ENCODE measurements around the gene ENTHD1. TPM values are rescaled to one million over a fixed set of nuclear protein-coding genes. Genes with fewer than 3 reads are reported as not detected.

ENTHD1 gene
- total RNA-seq, 3 donors from 2014 or later (not counting 1 experiment from before 2014, with no cell fraction given): not detected

GRCh38 chr22:39733191-39733590 lies 160.4 kb downstream of the ENTHD1 start:
- no peak for DNase-seq
- peaks cover 19 to 38% of the 10 kb centered on the region in 2 donors for H3K27me3 Mint-ChIP-seq (ENCODE audit: low read depth in 2 of 2)
- no peak overlapping the region for H3K27ac ChIP-seq (ENCODE audit: low read length)

DNA sequence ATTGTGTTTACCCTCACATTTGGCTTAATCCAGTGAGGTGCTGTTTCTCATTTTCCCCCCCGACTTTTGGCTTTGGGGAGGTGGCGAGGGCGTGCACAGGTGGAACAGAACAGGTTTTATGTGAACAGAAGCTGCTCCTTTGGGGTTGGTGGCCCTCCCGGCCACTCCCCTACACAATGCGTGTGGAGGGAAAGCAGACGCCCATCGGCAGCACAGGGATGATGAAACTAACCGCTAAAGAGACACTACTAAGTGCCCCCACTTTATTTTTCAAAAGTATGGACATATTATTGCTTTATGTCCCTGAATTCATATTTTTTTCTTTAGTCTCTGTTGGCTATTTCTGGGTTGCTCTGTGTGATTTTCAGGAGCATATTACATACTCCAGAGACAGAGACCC lies 160.9 kb downstream of the ENTHD1 start:
- TF ChIP-seq CTCF (IDR thresholded peaks at IDR 0.05): no peak
- Mint-ChIP-seq H3K4me1 (no peaks in the 10 kb centered on the region), H3K4me3 (no peak overlapping the region), H3K27me3 (ENCODE audit: low read depth in 2 of 2) (peaks cover 15 to 33% of the 10 kb centered on the region in 2 donors), H3K36me3 (no peaks in the 10 kb centered on the region), H3K9me3 (no peaks in the 10 kb centered on the region), H3K27ac (no peak overlapping the region)
- Histone ChIP-seq H3K9me3 (ENCODE audit: control insufficient read depth, insufficient read depth, low read length) (no peaks in the 10 kb centered on the region), H3K27ac (ENCODE audit: low read length) (no peak overlapping the region), H3K4me1 (ENCODE audit: control insufficient read depth, insufficient read depth, low read length) (no peaks in the 10 kb centered on the region), H3K4me3 (ENCODE audit: low read length) (no peak overlapping the region), H3K36me3 (ENCODE audit: control insufficient read depth, insufficient read depth, low read length) (no peaks in the 10 kb centered on the region), H3K27me3 (ENCODE audit: control insufficient read depth, insufficient read depth, low read length) (peaks cover 8% of the 10 kb centered on the region)
- DNase-seq (no peak), ATAC-seq (no peak)
- whole genome bisulfite sequencing (ENCODE audit: insufficient coverage): 81% methylated on average over 8 of the region's 8 CpGs
- intact Hi-C loops (cut with micrococcal nuclease): no loop called here

More at GRCh38 chr22:39733191-39733590, 160.4 kb downstream of the ENTHD1 start:
- no peak for TF ChIP-seq CTCF (IDR thresholded peaks at IDR 0.05)
- no peaks in the 10 kb centered on the region for H3K9me3 Mint-ChIP-seq
- Histone ChIP-seq H3K27me3 (ENCODE audit: control insufficient read depth, insufficient read depth, low read length) (peaks cover 8% of the 10 kb centered on the region), H3K4me3 (ENCODE audit: low read length) (no peak overlapping the region), H3K9me3 (ENCODE audit: control insufficient read depth, insufficient read depth, low read length) (no peaks in the 10 kb centered on the region), H3K36me3 (ENCODE audit: control insufficient read depth, insufficient read depth, low read length) (no peaks in the 10 kb centered on the region), H3K4me1 (ENCODE audit: control insufficient read depth, insufficient read depth, low read length) (no peaks in the 10 kb centered on the region)
- intact Hi-C loops (cut with micrococcal nuclease): no loop called here
- no peaks in the 10 kb centered on the region for H3K4me1 Mint-ChIP-seq
- ATAC-seq: no peak
- whole genome bisulfite sequencing (ENCODE audit: insufficient coverage): 80% methylated on average over 2 of the region's 2 CpGs
- no peak overlapping the region for H3K4me3 Mint-ChIP-seq
- H3K27ac Mint-ChIP-seq: no peak overlapping the region
- H3K36me3 Mint-ChIP-seq: no peaks in the 10 kb centered on the region

DNA sequence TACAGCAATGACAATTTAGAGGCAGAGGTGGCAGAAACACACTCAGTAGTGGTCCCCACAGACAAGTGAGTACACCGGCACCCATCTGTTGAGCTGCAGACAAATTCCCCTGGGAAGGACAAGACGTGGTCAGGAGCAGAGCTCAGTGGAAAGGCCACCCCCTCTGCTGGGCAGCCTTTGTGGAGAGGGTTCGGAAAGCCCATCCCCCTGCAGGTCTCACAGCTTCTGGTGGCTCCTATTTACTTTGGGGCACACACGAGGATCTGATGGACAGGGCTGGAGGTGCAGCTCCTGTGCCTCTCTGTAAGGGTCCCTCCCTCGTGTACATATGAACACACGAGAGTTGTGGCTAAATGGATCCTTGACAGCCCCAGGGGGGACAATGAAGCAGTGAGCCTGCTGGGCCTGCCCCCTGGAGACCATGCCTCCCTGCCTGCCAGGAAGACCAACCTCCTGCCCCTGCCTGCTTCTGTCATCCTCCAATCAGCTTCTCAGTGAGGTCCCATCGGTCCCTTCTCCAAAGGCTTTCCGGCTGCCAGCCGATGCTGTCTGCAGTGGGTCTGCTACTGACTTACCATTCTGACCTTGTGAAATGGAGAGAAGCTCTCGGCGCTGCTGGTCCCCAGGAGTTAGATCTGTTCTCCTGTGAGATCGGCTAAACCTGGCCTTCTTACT lies 161.5 kb downstream of the ENTHD1 start:
- no peaks in the 10 kb centered on the region for H3K9me3 Mint-ChIP-seq
- H3K27ac Mint-ChIP-seq: no peak overlapping the region
- Histone ChIP-seq H3K9me3 (ENCODE audit: control insufficient read depth, insufficient read depth, low read length) (no peaks in the 10 kb centered on the region), H3K27me3 (ENCODE audit: control insufficient read depth, insufficient read depth, low read length) (peaks cover 7% of the 10 kb centered on the region), H3K36me3 (ENCODE audit: control insufficient read depth, insufficient read depth, low read length) (no peaks in the 10 kb centered on the region), H3K4me1 (ENCODE audit: control insufficient read depth, insufficient read depth, low read length) (no peaks in the 10 kb centered on the region), H3K4me3 (ENCODE audit: low read length) (no peak overlapping the region), H3K27ac (ENCODE audit: low read length) (no peak overlapping the region)
- H3K36me3 Mint-ChIP-seq: no peaks in the 10 kb centered on the region
- no peaks in the 10 kb centered on the region for H3K4me1 Mint-ChIP-seq
- H3K4me3 Mint-ChIP-seq: no peak overlapping the region
- peaks cover 19 to 33% of the 10 kb centered on the region in 2 donors for H3K27me3 Mint-ChIP-seq (ENCODE audit: low read depth in 2 of 2)
- TF ChIP-seq CTCF (IDR thresholded peaks at IDR 0.05): no peak
- intact Hi-C loops (cut with micrococcal nuclease): no loop called here
- no peak for ATAC-seq
- WGBS (ENCODE audit: insufficient coverage): 73% methylated on average over 12 of the region's 12 CpGs
- DNase-seq: no peak

DNA sequence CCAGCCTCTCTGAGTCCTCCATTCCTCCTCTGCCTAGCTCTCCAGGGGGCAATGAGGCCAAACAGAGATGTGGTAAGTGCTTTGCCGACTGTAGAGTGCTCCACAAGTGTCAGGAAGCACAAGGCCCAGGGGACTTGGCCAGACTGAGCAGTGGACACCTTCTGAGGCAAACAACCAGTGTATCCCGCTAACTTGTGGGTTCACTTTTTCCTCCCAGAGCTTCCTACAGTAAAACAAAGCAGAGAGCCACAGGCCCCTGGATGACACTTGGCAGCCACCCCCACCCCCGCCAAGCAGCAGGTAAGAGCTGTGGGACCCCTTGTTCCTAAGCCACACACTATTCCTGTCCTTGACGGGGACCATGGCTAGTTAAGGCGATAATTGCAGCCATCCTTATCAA lies 162.1 kb downstream of the ENTHD1 start:
- H3K36me3 Mint-ChIP-seq: no peaks in the 10 kb centered on the region
- no peaks in the 10 kb centered on the region for H3K4me1 Mint-ChIP-seq
- DNase-seq (no peak), ATAC-seq (no peak)
- no peaks in the 10 kb centered on the region for H3K9me3 Mint-ChIP-seq
- no peak overlapping the region for H3K27ac Mint-ChIP-seq
- no peaks in the 10 kb centered on the region for H3K36me3 ChIP-seq (ENCODE audit: control insufficient read depth, insufficient read depth, low read length)
- H3K27me3 Mint-ChIP-seq (ENCODE audit: low read depth in 2 of 2): peaks cover 20 to 36% of the 10 kb centered on the region in 2 donors
- whole genome bisulfite sequencing (ENCODE audit: insufficient coverage): 82% methylated on average over 5 of the region's 5 CpGs
- no peaks in the 10 kb centered on the region for H3K9me3 ChIP-seq (ENCODE audit: control insufficient read depth, insufficient read depth, low read length)
- no peaks in the 10 kb centered on the region for H3K4me1 ChIP-seq (ENCODE audit: control insufficient read depth, insufficient read depth, low read length)
- intact Hi-C loops (cut with micrococcal nuclease): no loop called here
- peaks cover 2% of the 10 kb centered on the region for H3K27me3 ChIP-seq (ENCODE audit: control insufficient read depth, insufficient read depth, low read length)
- H3K4me3 ChIP-seq (ENCODE audit: low read length): no peak overlapping the region
- no peak overlapping the region for H3K27ac ChIP-seq (ENCODE audit: low read length)
- no peak overlapping the region for H3K4me3 Mint-ChIP-seq
- TF ChIP-seq CTCF (IDR thresholded peaks at IDR 0.05): no peak

All from natural killer cell (primary cell).